GM12891 (cell line): ENCODE results near the gene EXOC5.

Source experiments
- PAX5 ChIP-seq: IDR thresholded peaks from 2 replicates; pipeline ENCODE4 v1.6.1; 2011; ENCODE audit warnings: low read length, moderate library complexity, mild to moderate bottlenecking; ENCODE audit not compliant: insufficient read depth, severe bottlenecking
- POLR2A ChIP-seq: IDR thresholded peaks from 2 replicates; pipeline ENCODE4 v1.6.1; 2011; ENCODE audit warnings: low read depth, low read length, control low read depth
- POLR2AphosphoS5 ChIP-seq: IDR thresholded peaks from 2 replicates; pipeline ENCODE4 v1.6.1; 2011; ENCODE audit warnings: low read depth, low read length, control low read depth
- POU2F2 ChIP-seq: IDR thresholded peaks from 2 replicates; pipeline ENCODE4 v1.6.1; 2011; ENCODE audit warnings: low read depth, mild to moderate bottlenecking, control low read depth, low read length, moderate library complexity
- TAF1 ChIP-seq: IDR thresholded peaks from 2 replicates; pipeline ENCODE4 v1.6.1; 2011; ENCODE audit warnings: low read depth, low read length, control low read depth

- no peak for TF ChIP-seq POLR2A
- no peak for TF ChIP-seq POLR2AphosphoS5
- no peak for TF ChIP-seq TAF1
- TF ChIP-seq POU2F2 = no peak
- no peak for TF ChIP-seq PAX5
Measured at GRCh38 chr14:57171903-57172302, 96.8 kb downstream of the EXOC5 start.
